SK-N-MC (cell line): Measurements from ENCODE around the gene MYO5C.

Experiments
- DNase-seq: peaks from one replicate; pipeline ENCODE4 v3.0.0-alpha.2; 2011; ENCODE audit warnings: low read depth, low spot score
- H3K27ac ChIP-seq: fragments of 200-600 bp; sonication (generic); 2 replicates; pipeline ENCODE4 v1.5.1; 2016; ENCODE audit warnings: mixed run types
- H3K36me3 ChIP-seq: fragments of 200-600 bp; sonication (generic); 2 replicates; pipeline ENCODE4 v1.6.1; 2017; ENCODE audit warnings: antibody characterized with exemption, low read length, mixed read lengths; ENCODE audit not compliant: insufficient read depth
- H3K4me3 ChIP-seq: fragments of 200-600 bp; sonication (generic); 2 replicates; pipeline ENCODE4 v1.5.1; 2016
- H3K9ac ChIP-seq: fragments of 200-600 bp; sonication (generic); 2 replicates; pipeline ENCODE4 v1.8.0; 2017; ENCODE audit warnings: mixed run types, mixed read lengths; ENCODE audit not compliant: insufficient read length
- H3K9me3 ChIP-seq: fragments of 200-600 bp; sonication (generic); 2 replicates; pipeline ENCODE4 v1.6.1; 2017; ENCODE audit warnings: low read depth, mild to moderate bottlenecking, antibody characterized with exemption, low read length, moderate library complexity, mixed read lengths
- EZH2 ChIP-seq: fragments of 200-600 bp; sonication (generic); IDR thresholded peaks from one replicate; pipeline ENCODE4 v1.6.1; 2017; ENCODE audit warnings: antibody characterized with exemption
- FOXP2 ChIP-seq: optimal IDR thresholded peaks from 2 replicates; pipeline ENCODE3; 2011; ENCODE audit warnings: mild to moderate bottlenecking, moderate library complexity; ENCODE audit not compliant: insufficient read depth; ENCODE audit errors: extremely low read length, control extremely low read depth
- POLR2AphosphoS5 ChIP-seq: IDR thresholded peaks from 2 replicates; pipeline ENCODE4 v1.6.1; 2012; ENCODE audit warnings: mild to moderate bottlenecking, low read depth, low read length, borderline replicate concordance

MYO5C gene

DNA sequence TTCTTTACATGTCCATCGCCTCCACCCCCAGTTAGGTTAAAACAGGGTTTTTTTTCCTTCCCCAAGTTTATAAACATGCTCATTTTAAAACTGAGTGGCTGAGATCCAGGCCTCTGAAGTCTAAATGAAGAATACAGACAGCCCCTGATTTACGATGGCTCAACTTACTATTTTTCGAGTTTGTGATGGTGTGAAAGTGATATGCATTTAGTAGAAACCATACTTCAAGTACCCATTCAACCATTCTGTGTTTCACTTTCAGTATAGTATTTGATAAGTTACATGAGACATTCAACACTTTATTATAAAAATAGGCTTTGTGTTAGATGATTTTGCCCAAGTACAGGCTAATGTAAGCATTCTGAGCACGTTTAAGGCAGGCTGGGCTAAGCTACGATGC, 73.9 kb downstream of the MYO5C start:
- no peak for TF ChIP-seq POLR2AphosphoS5
- no peak for TF ChIP-seq FOXP2
- no peak for TF ChIP-seq EZH2
- no peak for DNase-seq
- no peak overlapping the region for H3K9ac ChIP-seq
- H3K9me3 ChIP-seq: no peaks in the 10 kb centered on the region
- H3K27ac ChIP-seq: no peak overlapping the region
- no peak overlapping the region for H3K4me3 ChIP-seq
- H3K36me3 ChIP-seq: no peaks in the 10 kb centered on the region

DNA sequence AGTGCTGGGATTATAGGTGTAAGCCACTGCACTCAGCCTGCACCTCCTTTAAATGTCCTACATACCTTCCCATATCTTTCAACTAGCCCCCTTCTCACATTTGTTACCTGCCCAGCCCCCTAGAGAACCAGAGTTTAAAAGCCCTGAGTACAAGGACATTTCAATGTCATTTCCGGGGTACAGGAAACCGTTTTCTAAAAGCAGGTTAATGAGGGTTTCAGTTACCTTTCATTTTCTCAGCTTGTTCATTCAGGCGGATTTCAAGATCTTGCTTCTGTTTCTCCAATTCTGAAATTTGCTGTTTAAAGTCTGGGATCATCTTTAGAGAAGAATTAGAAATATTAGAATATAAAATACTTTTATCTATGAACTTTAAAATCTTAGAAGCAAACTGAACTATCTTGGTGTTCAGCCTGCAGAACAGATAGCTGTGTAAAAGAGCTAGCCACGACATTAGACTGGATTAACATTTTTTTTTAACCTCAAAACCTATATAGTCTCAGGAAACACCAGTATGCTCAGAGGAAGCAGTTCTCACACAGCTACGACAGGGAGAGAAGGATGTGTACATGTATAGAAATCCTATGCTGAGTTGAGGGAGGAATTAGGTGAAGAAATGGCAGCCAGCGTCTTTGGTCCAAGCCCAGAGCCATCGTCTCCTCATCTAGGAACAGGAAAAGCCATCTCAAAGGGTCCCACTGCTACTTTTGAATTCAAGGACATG, 74.5 kb downstream of the MYO5C start:
- Histone ChIP-seq H3K9me3 (no peaks in the 10 kb centered on the region), H3K27ac (no peak overlapping the region), H3K36me3 (no peaks in the 10 kb centered on the region), H3K4me3 (no peak overlapping the region), H3K9ac (no peak overlapping the region)
- no peak for DNase-seq
- TF ChIP-seq POLR2AphosphoS5: no peak
- no peak for TF ChIP-seq FOXP2

- no peak for DNase-seq
- H3K27ac ChIP-seq: no peak overlapping the region
- no peak overlapping the region for H3K4me3 ChIP-seq
- H3K9ac ChIP-seq: no peak overlapping the region
- no peaks in the 10 kb centered on the region for H3K9me3 ChIP-seq
- no peak for TF ChIP-seq EZH2
- TF ChIP-seq POLR2AphosphoS5: no peak
- no peak for TF ChIP-seq FOXP2
- H3K36me3 ChIP-seq: no peaks in the 10 kb centered on the region
Measured at GRCh38 chr15:52220251-52220650, 75.4 kb downstream of the MYO5C start.

GRCh38 chr15:52218816-52219215, 76.8 kb downstream of the MYO5C start:
- H3K9me3 ChIP-seq: no peaks in the 10 kb centered on the region
- H3K9ac ChIP-seq: no peak overlapping the region
- H3K27ac ChIP-seq: no peak overlapping the region
- no peaks in the 10 kb centered on the region for H3K36me3 ChIP-seq
- H3K4me3 ChIP-seq: no peak overlapping the region
- DNase-seq: no peak
- no peak for TF ChIP-seq FOXP2
- TF ChIP-seq EZH2: no peak
- no peak for TF ChIP-seq POLR2AphosphoS5

GRCh38 chr15:52218371-52218770, 77.2 kb downstream of the MYO5C start:
- Histone ChIP-seq H3K9me3 (no peaks in the 10 kb centered on the region), H3K27ac (no peak overlapping the region), H3K36me3 (no peaks in the 10 kb centered on the region), H3K4me3 (no peak overlapping the region), H3K9ac (no peak overlapping the region)
- TF ChIP-seq POLR2AphosphoS5: no peak
- no peak for TF ChIP-seq EZH2
- no peak for TF ChIP-seq FOXP2
- DNase-seq: no peak

DNA sequence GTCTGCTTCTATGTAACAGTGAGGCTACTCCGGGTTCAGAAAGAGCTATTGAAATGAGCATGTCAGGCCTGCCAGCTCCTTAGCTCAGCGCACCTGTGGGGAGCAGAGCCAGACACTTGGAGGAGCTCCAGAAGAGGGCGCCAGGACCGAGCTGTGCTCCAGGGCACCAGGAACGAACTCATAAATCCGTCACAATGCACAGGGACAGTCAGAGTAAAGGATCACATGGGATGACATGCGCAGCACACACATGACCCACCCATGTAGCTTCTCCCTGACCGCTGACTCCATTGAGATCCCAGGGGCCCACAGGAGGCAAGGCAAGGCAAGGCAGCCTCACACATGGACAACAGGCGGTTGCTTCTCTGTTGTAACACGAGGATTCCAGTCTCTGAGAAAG, 78.4 kb downstream of the MYO5C start:
- no peak for DNase-seq
- TF ChIP-seq EZH2 (no peak), POLR2AphosphoS5 (no peak), FOXP2 (no peak)
- no peak overlapping the region for H3K27ac ChIP-seq
- no peak overlapping the region for H3K9ac ChIP-seq
- no peak overlapping the region for H3K4me3 ChIP-seq
- no peaks in the 10 kb centered on the region for H3K36me3 ChIP-seq
- no peaks in the 10 kb centered on the region for H3K9me3 ChIP-seq

GRCh38 chr15:52214553-52214952, 81.1 kb downstream of the MYO5C start:
- Histone ChIP-seq H3K36me3 (no peaks in the 10 kb centered on the region), H3K9ac (no peak overlapping the region), H3K9me3 (no peaks in the 10 kb centered on the region), H3K4me3 (no peak overlapping the region), H3K27ac (no peak overlapping the region)
- DNase-seq: no peak
- TF ChIP-seq POLR2AphosphoS5: no peak
- TF ChIP-seq EZH2: no peak
- no peak for TF ChIP-seq FOXP2

- Histone ChIP-seq H3K9ac (no peak overlapping the region), H3K27ac (no peak overlapping the region), H3K36me3 (no peaks in the 10 kb centered on the region), H3K9me3 (no peaks in the 10 kb centered on the region), H3K4me3 (no peak overlapping the region)
- TF ChIP-seq POLR2AphosphoS5: no peak
- TF ChIP-seq EZH2: no peak
- no peak for TF ChIP-seq FOXP2
- DNase-seq: no peak
Measured at GRCh38 chr15:52213206-52213605, 82.4 kb downstream of the MYO5C start.
